HG02623 (cell line): ENCODE data around the gene KIAA1671.
"Not testable (repeated sequence)": the region's sequence is repeated elsewhere in the genome, so short reads cannot be mapped to it uniquely, and the experiment has no call there.

Experiments used
- ATAC-seq: cut with Tn5 transposase; IDR thresholded peaks from one replicate; pipeline ENCODE4 v1.9.1; 2021; ENCODE audit warnings: moderate library complexity; ENCODE audit not compliant: unreplicated experiment

The KIAA1671 gene

DNA sequence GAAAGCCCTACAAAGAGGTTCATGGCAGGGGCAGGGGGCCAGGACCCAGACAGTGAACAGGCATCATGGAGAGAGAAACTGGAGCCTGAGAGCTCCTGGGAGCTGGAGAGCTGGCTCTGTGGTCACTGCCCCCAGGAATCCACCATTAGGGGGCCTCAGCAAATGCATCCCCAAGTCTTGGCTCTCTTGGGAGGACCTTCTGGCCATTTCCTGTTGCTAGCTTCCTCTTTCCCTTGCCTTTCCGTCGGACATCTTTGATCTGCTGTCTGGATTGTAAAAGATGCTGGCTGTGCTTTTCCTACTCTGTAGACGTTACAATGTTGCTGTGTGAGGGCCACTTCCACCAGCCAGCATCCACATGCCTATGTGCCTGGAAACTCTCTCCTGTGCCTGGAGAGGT lies 259.8 kb downstream of the KIAA1671 start:
- ATAC-seq, result no peak

- no peak for ATAC-seq
These were observed 260.7 kb downstream of the KIAA1671 start for GRCh38 chr22:25213221-25213620.

DNA sequence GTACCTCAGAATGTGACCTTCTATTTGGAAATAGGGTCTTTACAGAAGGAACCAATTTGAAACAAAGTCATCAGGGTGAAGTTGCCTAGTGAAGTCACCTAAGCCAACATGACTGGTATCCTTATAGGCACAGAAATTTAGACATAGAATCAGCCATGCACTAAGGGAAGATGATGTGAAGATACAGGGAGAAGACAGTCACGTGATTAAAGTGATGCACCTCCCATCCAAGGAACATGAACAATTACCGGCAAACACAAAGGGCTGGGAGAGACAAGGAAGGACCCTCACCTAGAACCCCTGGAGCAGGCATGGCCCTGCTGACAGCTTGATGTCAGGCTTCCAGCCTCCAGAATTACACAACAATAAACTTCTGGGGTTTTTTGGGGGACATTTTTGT lies 263.7 kb downstream of the KIAA1671 start:
- ATAC-seq, result no peak

DNA sequence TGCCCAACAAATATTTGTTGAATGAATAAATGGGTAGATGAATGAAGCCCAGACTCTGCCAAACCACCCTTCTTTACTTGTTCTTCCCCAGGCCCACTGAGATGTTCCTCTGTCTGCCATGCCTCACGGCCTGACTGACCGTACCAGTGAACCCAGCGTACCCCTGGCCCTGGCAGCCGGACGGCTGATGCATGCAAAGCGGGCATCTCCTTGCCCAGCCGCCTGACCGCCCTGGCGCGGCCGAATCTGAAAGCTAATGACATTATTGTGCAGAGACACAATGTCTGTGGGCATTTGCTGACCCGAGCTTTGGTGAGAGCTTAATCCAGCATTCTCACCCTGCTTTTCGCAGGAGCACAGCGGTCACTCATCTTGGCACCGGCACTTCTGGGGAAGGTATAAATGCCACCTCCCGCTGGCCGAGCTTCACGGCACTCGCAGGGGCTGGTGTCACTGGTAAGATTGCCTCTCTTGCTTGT lies 266.7 kb downstream of the KIAA1671 start, which contains the start of gene CRYBB2:
Gene CRYBB2 (plus strand): TSS at position 429 of the 479 bp plus-strand sequence. CDS start 1,791 bp downstream, outside the sequence.
- no peak for ATAC-seq

GRCh38 chr22:25219948-25220442 lies 267.5 kb downstream of the KIAA1671 start:
- no peak for ATAC-seq

GRCh38 chr22:25221790-25222189 lies 269.3 kb downstream of the KIAA1671 start:
- ATAC-seq, result no peak

DNA sequence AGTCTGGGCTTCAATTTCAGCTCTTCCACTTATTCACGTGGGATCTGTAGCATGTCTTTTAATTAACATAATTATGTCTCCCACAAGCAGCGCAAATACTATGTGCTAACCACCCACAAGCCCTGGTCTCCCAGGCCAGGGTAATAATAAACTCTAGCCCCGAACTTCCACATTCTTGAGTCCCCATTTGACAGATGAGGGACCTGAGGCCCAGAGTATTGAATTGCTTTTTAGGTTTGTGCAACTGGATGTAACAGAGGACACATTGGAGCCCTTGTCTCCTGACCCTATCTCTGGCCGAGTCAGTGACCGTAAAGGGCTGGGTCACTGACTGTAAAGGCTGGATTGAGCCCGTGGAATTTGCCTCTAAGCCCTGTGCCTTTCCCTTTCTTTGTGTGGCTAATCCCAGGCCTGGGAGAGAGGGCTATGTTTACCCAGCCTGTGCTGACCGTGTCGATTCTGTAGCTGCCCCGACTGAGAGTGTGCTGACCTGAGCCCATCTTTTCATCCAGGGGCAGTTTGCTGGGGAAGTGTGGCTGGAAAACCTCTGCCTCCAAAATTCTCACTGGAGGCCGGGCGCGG lies 270.8 kb downstream of the KIAA1671 start:
- ATAC-seq, result no peak

- no peak for ATAC-seq
These were observed 276.3 kb downstream of the KIAA1671 start for GRCh38 chr22:25228822-25229221.

DNA sequence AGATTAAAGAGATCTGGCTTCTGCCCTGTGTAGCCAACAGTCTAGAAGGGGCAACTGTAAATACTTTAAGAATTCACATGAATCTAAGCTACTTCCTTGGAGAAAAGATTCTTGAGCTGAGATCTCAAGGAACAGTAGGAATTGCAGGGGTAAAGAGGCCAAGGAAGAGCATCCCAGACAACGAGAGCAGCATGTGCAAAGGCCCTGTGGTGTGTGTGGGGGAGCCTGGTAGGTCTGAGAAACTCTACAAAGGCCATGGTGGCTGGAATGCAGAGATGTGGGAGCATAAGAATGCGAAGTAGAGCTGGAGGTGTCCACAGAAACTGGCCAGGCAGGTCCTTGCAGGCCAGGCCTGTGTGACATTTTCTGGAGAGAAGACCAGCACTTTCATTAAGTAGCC lies 278.2 kb downstream of the KIAA1671 start:
- not testable (repeated sequence) for ATAC-seq

GRCh38 chr22:25232301-25232700 lies 279.8 kb downstream of the KIAA1671 start:
- ATAC-seq, result no peak

GRCh38 chr22:25233706-25234105 lies 281.2 kb downstream of the KIAA1671 start:
- ATAC-seq, result not testable (repeated sequence)

DNA sequence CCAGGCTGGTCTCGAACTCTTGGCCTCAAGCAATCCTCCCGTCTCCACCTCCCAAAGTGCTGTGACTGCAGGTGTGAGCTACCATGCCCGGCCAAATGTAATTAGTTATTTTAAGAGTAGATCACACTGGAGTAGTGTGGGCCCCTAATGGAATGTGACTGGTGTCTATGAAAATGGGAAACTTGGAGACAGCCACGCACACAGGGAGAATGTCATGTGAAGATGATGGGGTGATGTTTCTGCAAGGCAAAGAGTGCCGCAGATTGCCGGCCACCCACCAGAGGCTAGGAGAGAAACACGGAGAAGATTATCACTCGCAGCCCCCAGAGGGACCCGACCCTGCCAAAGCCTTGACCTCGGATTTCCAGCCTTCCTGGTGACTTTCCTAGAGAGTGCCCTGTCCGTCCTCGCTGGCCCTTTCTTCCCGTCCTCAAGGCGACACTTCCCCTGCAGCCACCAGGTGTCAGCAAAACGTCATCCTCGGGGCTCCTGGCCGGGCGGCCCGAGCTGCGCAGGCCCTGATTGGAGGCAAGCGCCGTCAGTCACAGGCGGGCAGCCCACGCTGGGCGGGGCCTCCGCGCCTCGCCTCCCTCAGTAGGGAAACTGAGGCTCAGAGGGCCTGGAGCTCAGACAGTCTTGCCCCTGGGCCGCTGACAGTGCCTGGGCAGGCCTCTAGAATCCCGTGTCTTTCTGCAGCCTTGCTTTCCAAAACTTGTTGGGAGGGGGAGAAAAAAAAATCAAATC lies 283.2 kb downstream of the KIAA1671 start:
- ATAC-seq, result no peak

DNA sequence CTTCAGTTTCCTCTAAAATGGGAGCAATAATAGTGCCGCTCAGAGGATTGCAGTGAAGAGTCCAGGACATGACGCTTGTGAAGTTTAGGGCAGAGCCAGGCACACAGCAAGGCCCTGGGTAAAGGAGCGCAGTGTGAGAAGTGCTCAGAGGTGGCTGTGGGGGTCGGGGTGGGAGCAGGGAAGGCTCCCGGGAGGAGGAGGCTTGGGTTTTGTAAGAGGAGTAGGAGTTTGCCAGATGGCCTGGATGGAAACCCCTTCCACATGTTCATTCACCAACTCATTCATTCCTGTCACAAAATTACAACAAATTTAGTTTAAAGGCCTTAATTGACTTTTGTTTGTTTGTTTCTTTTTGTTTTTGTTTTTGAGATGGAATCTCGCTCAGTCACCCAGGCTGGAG lies 283.9 kb downstream of the KIAA1671 start:
- no peak for ATAC-seq

- no peak for ATAC-seq
These were observed 285.0 kb downstream of the KIAA1671 start for GRCh38 chr22:25237503-25237902.

DNA sequence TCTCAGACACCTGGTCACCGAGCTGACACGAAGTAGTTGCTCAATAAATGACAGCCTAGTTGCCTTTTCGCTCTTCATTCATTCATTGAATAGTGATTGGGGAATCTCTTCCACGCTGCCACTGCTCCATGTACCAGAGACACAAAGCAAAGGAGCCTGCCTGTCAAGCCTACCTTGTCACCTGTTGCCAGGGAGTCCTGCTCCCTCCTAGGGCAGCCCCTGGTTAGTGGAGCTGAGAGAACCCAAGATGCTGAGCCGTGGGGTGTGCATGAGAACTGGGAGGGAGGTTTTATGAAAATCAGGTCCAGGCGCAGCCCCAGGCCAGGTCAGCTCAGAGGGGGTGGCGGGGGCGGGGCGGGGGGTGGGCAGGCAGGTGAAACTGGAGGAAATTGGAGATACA lies 285.5 kb downstream of the KIAA1671 start:
- ATAC-seq, result not testable (repeated sequence)
